Lung (tissue), 12 donors: Measurements from ENCODE around the gene KIF5C. TPM values are rescaled to one million over a fixed set of nuclear protein-coding genes. Genes with fewer than 3 reads are reported as not detected.

Experiments used
- ATAC-seq: fragments of 200-7000 bp; cut with Tn5 transposase; one replicate; pipeline ENCODE4 v1.9.1; 2020; ENCODE audit warnings: moderate number of reproducible peaks; ENCODE audit not compliant: insufficient read depth, low FRiP score
- DNase-seq, 3 donors: peaks; one replicate each; pipeline ENCODE4 v3.0.0-alpha.2; 2013 to 2017
- H3K27ac ChIP-seq, 2 donors: one replicate each; pipeline ENCODE4 v1.5.1; 2013; ENCODE audit warnings: mild to moderate bottlenecking in 2 of 2, moderate library complexity in 2 of 2, control low read depth in 1 of 2, inconsistent platforms in 1 of 2, low read depth in 1 of 2, low read length in 1 of 2
- H3K27me3 ChIP-seq, 3 donors: one replicate each; pipeline ENCODE4 v1.5.1; 2013; ENCODE audit warnings: low read length in 2 of 3; ENCODE audit not compliant: control insufficient read depth in 3 of 3, insufficient read depth in 3 of 3
- H3K36me3 ChIP-seq, 4 donors: one replicate each; pipeline ENCODE4 v1.5.1; 2013; ENCODE audit warnings: low read length in 4 of 4, mild to moderate bottlenecking in 1 of 4, moderate library complexity in 1 of 4; ENCODE audit not compliant: control insufficient read depth in 4 of 4, insufficient read depth in 4 of 4
- H3K4me1 ChIP-seq, 5 donors: one replicate each; pipeline ENCODE4 v1.5.1; 2013; ENCODE audit warnings: low read length in 5 of 5, mild to moderate bottlenecking in 2 of 5, moderate library complexity in 1 of 5; ENCODE audit not compliant: control insufficient read depth in 5 of 5, insufficient read depth in 5 of 5
- H3K4me3 ChIP-seq: one replicate; pipeline ENCODE4 v1.5.1; 2013; ENCODE audit warnings: mild to moderate bottlenecking, control low read depth, moderate library complexity
- H3K9ac ChIP-seq, 2 donors: one replicate each; pipeline ENCODE4 v1.5.1; 2013; ENCODE audit warnings: low read length in 2 of 2, control low read depth in 1 of 2; ENCODE audit not compliant: insufficient read depth in 1 of 2
- H3K9me3 ChIP-seq, 4 donors: one replicate each; pipeline ENCODE4 v1.5.1; 2013; ENCODE audit warnings: low read length in 3 of 4, mild to moderate bottlenecking in 1 of 4, moderate library complexity in 1 of 4; ENCODE audit not compliant: control insufficient read depth in 4 of 4, insufficient read depth in 3 of 4
- CTCF ChIP-seq: IDR thresholded peaks from 2 replicates; pipeline ENCODE4 v1.5.1; 2012; ENCODE audit warnings: mild to moderate bottlenecking; ENCODE audit errors: control extremely low read depth, extremely low read depth
- WGBS, 2 donors: extraction: QIAGEN DNeasy Blood & Tissue Kit; methylation state at CpG; one replicate each; pipeline ENCODE4 v1.1.7; 2013; 5-methylcytosine and 5-hydroxymethylcytosine counted together
- polyA plus RNA-seq, 2 donors: library from polyadenylated mRNA; stranded (reverse); fragments of 200-250 nt; gene quantifications; one replicate each; pipeline ENCODE4 v1.2.1, GENCODE V29; 2013
- total RNA-seq, 2 donors: library from RNA; depleted of rRNA in 1 of 2; stranded (reverse); fragments of >200 nt in 1 of 2; gene quantifications; one replicate each; pipeline ENCODE4 v1.2.1, GENCODE V29; 2014 to 2021
- donor health status: control.
- donor health status: control.
- donor health status: Bipolar disorder and iron deficiency.
- donor health status: healthy.
- donor health status: DM: yes; HTN: yes; CAD: no.

KIF5C gene
- total and polyA plus RNA-seq, 4 donors, result 0.22 to 1.4 (median 0.49) TPM

- no peak for TF ChIP-seq CTCF
- Histone ChIP-seq H3K36me3 (no peaks in the 10 kb centered on the region), H3K27me3 (no peaks in the 10 kb centered on the region), H3K27ac (no peak overlapping the region), H3K9ac (no peak overlapping the region), H3K4me1 (peaks cover 0 to 5% (median 0%) of the 10 kb centered on the region in 5 donors), H3K9me3 (no peaks in the 10 kb centered on the region), H3K4me3 (no peak overlapping the region)
- ATAC-seq (no peak), DNase-seq (no peak)
- 97 to 98% methylated on average over 7 of the region's 7 CpGs for WGBS, 2 donors
Measured at GRCh38 chr2:148899638-148900318, 24.8 kb downstream of the KIF5C start.

GRCh38 chr2:148900350-148900837, 25.4 kb downstream of the KIF5C start:
- no peak for ATAC-seq
- Histone ChIP-seq H3K9me3 (no peaks in the 10 kb centered on the region), H3K27me3 (no peaks in the 10 kb centered on the region), H3K27ac (no peak overlapping the region), H3K4me1 (peaks cover 0 to 5% (median 0%) of the 10 kb centered on the region in 5 donors), H3K36me3 (no peaks in the 10 kb centered on the region), H3K9ac (no peak overlapping the region), H3K4me3 (no peak overlapping the region)
- TF ChIP-seq CTCF, result no peak
- WGBS, 2 donors, result 68 to 88% methylated on average over 2 of the region's 2 CpGs
- DNase-seq, result no peak

- DNase-seq (no peak), ATAC-seq (no peak)
- no peak overlapping the region for H3K4me3 ChIP-seq
- H3K4me1 ChIP-seq, result peaks cover 0 to 5% (median 0%) of the 10 kb centered on the region in 5 donors
- no peaks in the 10 kb centered on the region for H3K27me3 ChIP-seq
- no peaks in the 10 kb centered on the region for H3K9me3 ChIP-seq
- 51 to 58% methylated on average over 1 of the region's 1 CpG for WGBS, 2 donors
- H3K27ac ChIP-seq, result no peak overlapping the region
- no peaks in the 10 kb centered on the region for H3K36me3 ChIP-seq
- H3K9ac ChIP-seq, result no peak overlapping the region
- TF ChIP-seq CTCF, result no peak
Measured at GRCh38 chr2:148901142-148901541, 26.1 kb downstream of the KIF5C start.

- Histone ChIP-seq H3K27me3 (no peaks in the 10 kb centered on the region), H3K27ac (no peak overlapping the region), H3K36me3 (no peaks in the 10 kb centered on the region), H3K4me1 (peaks cover 0 to 5% (median 0%) of the 10 kb centered on the region in 5 donors), H3K9me3 (peaks cover 0 to 5% (median 1%) of the 10 kb centered on the region in 4 donors), H3K4me3 (no peak overlapping the region), H3K9ac (no peak overlapping the region)
- DNase-seq (no peak), ATAC-seq (no peak)
- no peak for TF ChIP-seq CTCF
- 70 to 96% methylated on average over 1 of the region's 1 CpG for WGBS, 2 donors
Measured at GRCh38 chr2:148902798-148903197, 27.8 kb downstream of the KIF5C start.
